ENCODE measurements around the gene YTHDF1.

YTHDF1 gene

DNA sequence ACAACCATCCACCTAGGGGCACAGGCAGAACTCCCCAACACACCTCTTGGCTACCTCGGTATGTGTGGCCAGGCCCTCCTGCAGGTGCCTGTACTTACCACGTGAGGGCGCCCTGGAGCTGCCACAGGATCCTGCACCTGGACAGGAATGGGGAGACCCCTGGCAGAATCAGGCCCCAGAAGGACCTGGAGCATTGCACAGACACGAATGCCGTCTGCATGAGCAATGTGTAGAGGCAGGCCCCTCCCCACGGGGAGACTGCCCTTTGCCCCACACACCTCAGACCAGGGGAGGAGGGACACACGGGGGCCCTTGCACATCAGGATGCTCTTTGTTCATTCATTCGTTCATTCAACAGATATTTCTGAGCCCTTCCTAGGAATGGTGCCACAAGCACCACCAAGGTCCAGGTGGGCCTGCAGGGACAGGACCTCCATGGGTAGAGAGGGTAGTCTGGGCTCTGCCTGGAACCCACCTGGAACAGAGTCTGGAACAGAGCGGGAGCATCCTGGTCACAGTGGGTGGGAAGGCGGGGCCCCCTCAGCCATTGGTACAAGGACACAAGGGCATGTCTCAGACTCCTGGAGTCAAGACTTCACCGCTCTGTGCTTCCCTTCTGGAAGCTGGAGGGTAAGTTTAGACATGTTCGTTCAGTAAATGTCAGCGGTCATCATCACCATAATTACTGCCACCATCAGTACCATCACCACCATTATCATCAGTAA is 32.3 kb downstream of the YTHDF1 start:
- peak; percentile 45 for DNase-seq (ENCODE audit: low read depth)

DNA sequence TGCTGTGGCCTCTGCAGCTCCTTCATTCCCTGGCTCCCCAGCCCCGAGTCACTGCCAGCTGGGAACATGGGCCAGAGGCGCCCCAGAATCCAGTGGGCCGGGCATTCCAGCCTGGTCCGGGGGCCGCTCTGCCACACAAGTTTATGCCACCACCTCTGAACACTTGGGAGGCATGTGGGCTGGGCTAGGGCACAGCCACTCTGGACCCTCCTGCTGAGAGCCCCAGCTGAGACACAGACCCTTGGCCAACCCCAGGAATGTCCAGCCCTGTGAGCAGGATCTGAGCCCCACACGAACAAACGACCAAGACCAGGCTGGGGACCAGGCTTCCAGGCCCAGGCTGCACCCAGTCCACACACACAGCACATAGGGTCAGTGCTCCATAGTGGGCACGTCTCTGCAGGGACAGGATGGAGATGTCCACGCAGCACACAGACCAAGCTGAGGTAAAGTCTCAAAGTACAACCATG is 33.0 kb downstream of the YTHDF1 start:
- no peak for DNase-seq (ENCODE audit: low read depth)

DNA sequence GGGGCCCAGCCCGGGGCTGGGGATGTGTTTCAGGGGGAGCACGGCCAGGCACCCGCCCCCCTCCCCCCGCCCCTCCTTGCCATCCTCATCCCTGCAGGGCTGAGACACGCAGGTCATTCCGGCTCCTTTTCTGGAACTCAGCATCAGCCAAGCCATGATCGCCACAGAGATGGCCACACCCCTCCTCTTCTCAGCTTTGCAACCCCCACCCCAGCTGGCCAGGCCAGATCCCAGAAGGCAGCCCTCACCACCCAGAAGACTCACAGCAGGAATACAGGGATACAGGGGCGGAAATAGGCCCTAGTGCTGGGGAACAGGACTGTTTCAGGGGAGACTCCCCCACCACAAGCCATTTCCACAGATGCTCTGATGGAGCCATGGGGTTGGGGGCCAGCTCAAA is 33.5 kb downstream of the YTHDF1 start:
- no peak for DNase-seq (ENCODE audit: low read depth)

DNA sequence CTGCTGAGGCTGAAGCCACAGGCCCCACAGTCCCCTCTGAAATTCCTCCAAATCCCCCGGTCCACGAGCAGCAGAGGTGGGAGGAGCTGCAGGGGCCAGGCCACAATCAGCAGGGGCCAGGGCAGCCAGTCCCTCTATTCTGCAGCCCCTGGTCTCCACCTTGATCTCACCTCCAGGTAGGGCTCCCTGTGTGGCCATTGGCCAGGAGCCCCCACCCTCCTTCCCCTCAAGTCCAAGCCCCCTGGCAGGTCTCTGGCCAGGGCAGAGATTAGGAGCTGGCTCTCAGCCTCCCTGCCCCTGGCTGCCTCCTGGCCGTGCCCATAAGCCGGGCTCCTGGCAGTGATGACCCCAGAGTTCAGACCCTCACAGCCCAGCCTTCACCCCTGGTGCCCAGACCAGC is 34.7 kb downstream of the YTHDF1 start:
- no peak for DNase-seq (ENCODE audit: low read depth)

DNA sequence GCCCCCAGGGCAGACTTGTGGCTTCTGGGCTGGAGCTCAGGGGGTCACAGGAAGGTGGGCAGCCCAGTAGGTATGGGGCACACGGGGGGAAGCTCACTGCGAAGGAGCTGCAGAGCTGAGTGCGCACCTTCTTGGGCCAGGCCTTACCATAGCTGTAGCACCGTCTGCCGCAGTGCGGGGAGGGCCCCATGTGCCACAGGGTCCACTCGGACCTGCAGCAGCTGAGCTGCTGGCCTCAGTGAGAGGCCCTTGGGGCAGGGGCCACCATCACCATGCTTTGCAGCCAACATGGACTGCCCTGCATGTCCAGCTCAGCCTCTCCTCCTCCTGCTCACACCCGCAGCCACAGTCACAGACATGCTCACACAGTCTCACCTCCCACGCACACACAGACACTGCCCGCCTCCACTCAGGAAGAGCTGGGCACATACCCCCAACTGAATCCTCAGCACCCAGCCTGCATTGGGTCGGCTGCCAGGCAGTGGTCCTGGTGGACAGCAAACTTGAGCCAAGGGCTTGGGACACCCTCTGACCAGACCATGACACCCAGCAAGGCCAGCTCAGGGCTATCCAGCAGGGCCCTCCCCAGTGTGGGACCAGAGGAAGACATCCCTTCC is 35.3 kb downstream of the YTHDF1 start:
- no peak for DNase-seq (ENCODE audit: low read depth)

DNA sequence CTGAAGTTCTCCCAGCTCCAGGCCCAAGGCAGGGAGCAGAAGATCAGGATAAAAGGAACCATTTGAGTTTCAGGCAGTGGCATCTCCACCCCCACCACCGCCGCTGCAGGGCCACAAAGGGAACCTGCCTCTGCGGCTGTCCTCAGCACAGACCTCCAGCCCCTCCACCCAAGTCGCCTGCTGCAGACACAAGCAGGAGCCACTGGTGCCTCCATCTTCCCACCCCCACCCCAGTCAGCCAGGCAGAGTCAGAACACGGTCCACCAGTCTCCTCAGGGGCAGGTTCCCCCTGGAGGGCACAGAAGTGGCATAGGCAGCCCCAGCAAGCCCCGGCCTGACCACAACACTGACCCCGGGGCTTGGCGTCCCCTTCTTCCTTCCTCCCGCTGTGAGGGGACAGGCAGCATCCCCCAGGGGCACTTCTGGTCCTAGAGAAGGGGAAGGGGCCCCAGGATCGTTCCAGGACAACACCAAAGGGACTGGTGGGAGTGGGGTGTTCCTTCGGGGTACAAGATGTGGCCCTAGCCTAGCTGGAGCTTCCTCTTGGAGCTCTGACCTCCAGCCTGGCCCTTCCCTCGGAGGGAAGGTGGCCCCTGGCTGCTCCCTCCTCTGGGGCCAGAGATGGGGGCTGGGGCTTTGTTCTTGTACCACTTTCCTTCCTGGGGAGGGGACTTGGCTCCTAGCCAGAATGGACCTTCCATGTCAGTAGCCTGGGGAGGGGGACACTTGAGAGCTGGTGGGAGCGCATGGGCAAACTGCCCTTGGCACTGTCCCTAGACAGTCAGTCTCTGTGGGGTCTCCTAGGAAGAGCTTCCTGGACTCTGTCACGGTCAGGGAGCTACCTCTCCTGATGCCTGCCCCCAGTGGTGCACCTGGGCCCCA is 36.0 kb downstream of the YTHDF1 start:
- DNase-seq (ENCODE audit: low read depth) = no peak

DNA sequence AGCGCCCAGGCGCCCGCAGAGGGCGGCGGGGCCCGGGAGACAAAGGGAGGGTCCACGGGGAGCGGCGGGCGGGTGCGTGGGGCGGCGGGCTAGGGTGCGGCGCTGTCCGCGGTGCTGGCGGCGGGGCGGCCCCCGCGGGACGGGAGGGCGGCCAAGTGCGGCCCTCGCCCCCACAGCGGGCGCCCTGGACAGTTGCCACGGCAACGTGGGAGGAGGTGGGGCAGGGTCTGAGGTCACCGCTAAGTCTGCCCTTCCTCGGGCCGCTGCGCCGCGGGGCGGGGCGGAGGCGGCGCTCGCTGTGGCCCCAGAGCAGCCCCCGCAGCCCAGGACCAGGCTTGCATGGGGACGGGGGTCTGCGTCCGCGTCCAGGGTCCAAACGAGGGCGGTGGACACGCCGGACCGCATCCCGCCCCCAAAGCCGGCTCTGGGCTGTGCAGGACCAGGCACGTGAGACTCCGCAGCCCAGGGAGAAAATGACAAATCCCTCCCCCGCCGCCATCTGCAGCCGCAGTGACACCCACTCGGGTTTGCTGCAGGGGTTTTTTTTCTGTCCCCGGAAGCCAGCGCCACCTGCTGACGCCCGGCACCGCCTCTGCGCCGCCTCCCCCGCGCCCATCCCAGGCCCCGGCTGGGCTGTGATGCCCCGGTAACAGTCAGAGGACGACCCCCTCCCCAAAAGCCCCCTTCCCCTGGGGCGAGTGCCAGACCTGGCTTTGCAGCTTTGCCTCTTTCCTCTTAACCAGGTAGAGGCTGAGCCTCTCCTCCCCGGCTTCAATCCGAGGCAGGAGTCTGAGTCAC is 36.8 kb downstream of the YTHDF1 start:
- peak; percentile 58 for DNase-seq (ENCODE audit: low read depth)

DNA sequence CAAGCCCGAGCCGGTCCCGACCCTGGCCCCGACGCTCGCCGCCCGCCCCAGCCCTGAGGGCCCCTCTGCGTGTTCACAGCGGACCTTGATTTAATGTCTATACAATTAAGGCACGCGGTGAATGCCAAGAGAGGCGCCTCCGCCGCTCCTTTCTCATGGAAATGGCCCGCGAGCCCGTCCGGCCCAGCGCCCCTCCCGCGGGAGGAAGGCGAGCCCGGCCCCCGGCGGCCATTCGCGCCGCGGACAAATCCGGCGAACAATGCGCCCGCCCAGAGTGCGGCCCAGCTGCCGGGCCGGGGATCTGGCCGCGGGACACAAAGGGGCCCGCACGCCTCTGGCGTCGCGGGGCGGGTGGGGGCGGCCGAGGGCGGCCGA is 37.5 kb downstream of the YTHDF1 start:
- no peak for DNase-seq (ENCODE audit: low read depth)

DNA sequence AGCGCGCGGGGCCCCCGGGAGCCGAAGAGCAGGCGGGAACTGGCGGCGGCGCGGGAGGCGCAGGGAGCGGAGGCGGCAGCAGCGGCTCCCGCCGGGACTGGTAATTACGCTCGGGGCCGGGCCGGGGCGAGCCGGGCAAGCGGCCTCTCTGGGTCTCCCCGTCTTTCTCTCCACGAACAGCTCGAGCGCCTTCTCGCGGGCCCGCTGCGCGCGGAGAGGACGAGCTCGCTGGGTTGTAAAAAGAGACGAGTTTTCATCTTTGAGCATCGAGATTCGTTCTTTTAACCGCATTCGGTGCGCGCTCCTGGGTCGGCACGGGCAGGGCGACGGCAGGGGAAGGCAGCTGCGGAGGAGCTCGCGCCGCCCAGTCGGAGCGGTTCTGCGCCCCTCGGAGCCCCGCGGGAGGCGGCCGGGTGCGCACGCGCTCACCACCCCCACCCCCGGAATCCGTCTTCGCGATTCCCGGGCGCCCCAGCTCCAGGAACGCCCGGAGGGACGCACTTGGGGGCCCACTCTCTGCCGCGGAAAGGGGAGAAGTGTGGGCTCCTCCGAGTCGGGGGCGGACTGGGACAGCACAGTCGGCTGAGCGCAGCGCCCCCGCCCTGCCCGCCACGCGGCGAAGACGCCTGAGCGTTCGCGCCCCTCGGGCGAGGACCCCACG is 38.0 kb downstream of the YTHDF1 start:
- DNase-seq (ENCODE audit: low read depth) = no peak

DNA sequence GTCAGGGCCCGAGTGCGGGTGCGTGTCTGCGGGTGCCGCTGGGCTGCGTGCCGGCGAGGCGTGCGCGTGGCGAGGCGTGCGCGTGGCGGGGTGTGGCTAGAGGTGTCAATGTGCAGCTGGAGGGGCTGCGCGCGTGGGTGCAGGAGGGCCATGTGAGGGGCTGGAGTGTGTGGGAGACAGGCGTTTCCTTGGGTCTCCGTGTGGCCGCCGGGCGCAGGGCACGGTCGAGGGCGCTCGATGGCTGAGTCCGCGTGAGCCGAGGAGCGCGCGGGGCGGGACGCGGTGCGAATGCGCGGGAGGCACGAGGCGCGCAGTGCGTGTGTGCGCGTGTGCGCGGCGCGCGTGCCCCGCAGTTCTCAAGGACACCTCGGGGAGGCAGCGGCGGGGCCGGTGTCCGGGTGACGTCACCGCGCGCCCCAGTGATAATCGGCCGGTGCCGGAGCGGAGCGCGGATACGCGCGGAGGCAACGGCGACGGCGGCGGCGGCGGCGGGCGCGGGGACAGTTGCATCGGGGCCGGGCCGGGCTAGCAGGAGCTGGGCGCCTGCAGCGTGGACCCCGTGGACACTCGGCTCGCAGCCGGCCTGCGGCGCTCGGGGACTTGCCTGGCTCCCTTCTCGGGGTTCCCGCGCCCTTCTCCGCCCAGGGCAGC is 38.7 kb downstream of the YTHDF1 start:
- peak; percentile 27 for DNase-seq (ENCODE audit: low read depth)

DNA sequence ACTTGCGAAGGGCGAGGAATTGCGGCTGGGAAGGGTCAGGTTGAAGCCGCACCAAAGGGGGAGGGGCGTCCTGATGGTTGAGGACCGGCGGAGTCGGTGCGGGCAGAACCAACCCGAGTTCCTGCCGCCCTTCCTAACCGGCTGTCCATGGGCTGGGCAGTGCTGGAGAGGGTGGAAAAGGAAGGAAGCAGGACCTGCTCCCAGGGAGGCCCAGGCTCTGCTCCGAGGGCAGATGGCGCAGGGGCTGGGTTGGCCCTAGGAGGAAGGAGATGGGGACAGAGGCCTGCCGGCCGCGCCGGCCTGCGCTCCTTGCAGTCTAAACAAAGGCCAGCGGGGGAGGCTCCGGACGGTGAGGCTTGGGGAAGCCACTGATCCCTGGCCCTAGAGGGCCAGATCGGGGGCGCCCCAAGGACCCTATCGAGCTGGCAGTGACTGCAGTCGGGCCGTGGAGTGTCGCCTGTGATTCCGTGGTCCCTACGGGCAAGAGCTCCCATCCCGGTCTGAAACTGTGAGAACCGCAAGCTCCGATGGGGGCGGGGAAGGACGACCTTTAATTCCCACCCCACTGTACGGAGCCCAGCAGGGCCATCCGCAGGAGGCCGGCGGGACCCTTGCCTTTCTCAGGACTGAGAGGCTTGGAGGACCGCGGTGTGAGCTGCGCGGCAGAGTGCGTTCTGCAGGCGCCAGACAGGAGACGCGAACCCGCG is 39.4 kb downstream of the YTHDF1 start:
- DNase-seq (ENCODE audit: low read depth) = no peak

DNA sequence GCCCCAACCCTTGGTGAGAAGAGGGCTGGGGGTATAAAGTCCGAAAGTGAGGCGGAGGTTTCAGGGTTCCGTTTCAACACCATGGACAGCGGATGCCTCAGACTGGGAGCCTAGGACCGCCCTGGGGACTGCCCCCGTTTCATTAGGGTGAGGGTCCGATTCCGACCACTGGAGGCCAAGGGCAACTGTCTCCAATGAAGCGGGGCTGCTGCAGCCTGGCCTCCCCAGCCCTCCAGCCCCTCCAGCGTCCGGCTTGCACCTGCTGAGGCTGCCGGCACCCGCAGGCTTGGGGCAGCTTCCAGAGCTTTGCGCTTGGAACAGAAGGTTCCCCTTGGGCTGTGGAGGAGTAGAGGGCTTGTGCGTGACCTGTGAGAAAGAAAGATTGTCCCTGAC is 39.9 kb downstream of the YTHDF1 start:
- no peak for DNase-seq (ENCODE audit: low read depth)

DNA sequence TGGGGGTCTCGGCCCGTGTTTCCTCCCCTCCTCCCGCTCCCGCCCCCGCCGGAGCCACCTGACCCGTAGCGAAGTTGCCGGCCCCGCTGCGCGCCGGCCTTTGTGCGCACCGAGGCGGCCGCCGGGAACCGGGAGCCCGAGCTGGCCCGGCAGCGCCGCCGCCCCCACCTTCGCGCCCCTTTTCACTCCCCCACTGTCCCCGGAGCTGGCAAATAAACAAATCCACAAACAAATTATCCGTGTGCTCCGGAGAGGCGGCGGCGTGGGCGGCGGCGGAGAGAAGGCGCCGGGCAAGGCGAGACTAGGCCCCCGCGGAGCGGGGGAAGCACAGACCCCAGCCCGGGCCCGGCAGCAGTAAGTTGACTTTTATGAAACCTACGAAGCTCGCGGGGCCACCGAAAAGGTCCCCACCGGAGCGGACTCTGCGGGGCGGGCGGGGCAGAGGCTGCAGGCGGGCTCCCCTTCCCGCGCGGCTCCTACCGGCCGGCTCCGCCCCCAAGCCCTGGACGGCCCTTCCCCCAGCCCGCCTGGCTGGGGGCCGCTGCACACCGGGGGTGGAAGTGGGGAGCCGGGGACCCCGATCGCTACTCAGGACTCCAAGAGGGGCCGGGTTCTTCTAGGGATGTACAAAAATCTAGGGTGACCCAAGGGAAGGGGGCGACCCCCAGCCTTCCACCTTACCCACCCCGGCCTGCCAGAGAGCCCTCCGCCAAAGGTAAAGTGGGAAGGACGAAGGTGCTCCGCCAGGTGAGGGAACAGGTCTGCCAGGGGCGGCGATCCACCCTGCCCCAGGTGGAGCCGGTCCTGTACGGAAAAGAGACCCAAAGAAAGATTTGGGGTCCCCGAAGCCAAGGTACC is 40.7 kb downstream of the YTHDF1 start:
- DNase-seq (ENCODE audit: low read depth) = no peak

DNA sequence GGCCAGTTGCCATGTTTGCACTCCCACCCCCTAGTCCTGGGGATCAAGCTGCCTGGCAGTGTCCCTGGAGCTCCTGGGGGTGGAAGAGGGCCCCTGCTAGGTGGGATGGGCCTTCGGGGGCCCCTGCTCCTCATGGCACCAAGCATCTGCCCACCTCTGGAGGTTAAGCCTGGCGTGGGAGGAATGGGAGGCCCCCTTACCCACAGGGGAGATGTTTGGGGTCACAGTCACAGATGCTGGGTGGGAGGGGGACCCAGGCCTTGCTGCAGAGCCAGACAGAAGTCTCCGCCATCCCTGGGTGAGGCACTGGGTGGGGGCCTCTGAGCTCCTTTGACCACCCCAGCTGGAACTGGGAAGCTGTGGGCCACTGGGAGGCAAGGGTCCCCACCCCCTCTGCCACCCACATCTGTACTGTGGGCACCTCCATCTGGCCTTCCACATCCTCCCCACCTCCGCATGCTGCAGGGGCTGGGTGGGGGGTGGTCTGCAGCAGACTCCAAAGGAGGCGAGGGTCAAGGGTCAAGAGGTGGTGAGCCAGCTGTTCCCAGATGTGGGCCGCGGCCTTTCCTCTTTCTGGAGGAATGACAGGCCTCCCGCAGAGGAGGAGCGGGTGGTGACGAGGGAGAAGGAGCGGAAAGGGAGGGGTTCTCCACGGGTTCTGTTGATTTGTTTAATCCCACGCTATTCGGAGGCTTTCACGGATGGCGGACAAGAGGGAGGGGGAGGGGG is 41.5 kb downstream of the YTHDF1 start:
- DNase-seq (ENCODE audit: low read depth) = no peak

DNA sequence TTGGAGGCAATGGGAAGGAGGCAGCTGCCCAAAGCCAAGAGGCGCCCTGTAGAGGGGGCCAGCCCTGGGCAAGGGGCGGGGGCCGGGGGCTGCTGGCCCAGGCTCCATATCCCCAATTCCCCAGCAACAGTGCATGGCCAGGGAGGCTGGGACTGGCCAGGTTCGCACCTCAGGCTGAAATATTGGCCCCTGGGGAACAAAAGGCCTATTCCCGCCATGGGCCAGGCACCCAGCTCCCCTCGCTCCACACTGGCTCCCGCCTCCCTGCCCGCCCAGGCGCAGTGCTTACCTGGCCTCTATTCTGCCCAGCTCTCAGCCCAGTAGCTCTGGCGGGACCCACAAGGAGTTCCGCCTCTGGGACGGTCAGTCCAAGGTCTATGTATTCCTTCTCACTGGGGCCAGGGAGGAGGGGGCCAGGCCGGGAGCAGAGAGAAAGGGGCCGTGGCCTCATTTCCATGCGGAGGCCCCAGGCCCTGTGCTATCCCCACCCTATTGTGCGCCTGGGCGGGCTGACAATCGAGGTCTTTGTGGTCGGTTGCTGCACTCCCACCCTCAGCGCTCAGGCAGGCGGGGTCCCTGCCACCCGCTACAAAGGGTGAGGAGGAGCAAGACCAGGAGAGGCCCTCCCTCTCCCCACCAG is 42.3 kb downstream of the YTHDF1 start:
- DNase-seq (ENCODE audit: low read depth) = no peak

DNA sequence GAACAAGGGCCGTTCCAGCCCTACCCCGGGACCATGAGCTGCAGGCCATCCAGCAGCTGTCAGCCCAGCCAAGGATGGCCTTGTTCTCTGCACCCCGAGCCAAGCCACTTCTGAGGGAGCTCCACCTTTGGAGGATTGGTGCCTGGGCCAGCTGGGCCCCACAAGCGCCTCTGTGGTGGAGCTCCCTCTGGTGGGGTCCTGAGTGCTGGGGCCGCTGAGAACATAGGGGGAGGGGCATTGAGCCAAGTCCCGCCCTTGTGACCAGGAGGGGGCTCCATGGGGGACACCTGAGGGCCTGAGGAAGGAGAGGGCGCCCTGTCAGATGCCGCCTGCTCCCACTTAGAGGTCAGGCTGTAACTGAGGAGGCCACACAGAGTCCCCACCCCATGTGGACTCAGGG is 43.2 kb downstream of the YTHDF1 start:
- DNase-seq (ENCODE audit: low read depth) = no peak

DNA sequence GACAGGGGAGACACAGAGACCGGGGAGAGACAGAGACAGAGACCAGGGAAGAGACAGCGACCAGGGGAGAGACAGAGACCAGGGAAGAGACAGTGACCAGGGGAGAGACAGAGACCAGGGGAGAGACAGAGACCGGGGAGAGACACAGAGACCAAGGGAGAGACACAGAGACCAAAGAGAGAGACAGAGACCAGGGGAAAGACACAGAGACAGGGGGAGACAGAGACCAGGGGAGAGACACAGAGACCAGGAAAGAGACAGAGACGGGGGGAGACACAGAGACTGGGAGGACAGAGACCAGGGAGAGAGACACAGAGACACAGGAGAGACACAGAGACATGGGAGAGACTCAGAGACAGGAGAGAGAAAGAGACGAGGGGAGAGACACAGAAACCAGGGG is 43.9 kb downstream of the YTHDF1 start:
- DNase-seq (ENCODE audit: low read depth) = no peak

DNA sequence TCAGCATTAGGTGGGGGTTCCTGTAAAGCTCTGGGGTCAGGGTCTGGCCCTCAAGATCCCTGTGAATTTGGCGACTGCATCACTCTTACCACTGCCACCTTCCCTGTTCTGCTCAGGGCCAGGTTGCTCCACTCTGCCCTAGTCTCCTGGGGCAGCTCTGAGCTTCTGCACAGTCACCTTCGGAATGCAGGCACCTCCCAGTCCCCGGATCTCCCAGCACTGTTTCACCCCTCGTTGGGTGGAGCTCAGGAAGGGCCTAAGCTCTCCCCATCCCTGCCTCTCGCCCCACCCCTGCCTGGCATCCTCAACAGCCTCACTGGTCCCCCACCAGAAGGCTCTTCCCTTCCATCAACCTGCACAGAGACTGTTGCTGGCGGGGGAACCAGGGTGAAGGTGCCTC is 46.2 kb downstream of the YTHDF1 start:
- DNase-seq (ENCODE audit: low read depth) = no peak

Data from activated T-cell treated with anti-CD3 and anti-CD28 coated beads for 48 hours (primary cell).